Astrocyte (in vitro differentiated cells and primary cell): ENCODE measurements around the gene UROC1.

Experiments
- EZH2 ChIP-seq: IDR thresholded peaks from 2 replicates; pipeline ENCODE4 v1.6.1; 2012; ENCODE audit warnings: mild to moderate bottlenecking, low read length, inconsistent platforms; ENCODE audit not compliant: insufficient read depth
- TF ChIP-seq, protein P1 (sequence below): IDR thresholded peaks from 2 replicates; pipeline ENCODE4 v1.5.1; 2011; ENCODE audit warnings: low read depth, mild to moderate bottlenecking, inconsistent platforms, low read length, moderate library complexity; ENCODE audit not compliant: insufficient read depth

DNA sequence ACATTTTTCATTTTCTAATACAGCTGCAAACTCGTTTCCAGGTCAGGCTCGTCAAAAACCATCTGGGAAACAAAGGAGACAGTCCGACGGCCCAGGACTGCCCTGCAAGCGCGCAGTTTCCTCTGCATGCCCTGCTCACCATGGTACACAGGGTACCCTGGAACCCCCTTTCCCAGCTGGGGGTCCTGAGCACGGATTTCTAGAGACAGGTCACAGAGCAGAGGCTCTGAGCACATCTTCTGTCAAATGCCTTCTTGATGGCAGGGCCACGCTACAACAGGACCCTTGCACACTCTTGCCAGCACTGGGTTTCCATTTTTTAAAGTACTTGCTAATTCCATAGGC is 50.0 kb downstream of the UROC1 start:
- TF ChIP-seq, protein P1, sequence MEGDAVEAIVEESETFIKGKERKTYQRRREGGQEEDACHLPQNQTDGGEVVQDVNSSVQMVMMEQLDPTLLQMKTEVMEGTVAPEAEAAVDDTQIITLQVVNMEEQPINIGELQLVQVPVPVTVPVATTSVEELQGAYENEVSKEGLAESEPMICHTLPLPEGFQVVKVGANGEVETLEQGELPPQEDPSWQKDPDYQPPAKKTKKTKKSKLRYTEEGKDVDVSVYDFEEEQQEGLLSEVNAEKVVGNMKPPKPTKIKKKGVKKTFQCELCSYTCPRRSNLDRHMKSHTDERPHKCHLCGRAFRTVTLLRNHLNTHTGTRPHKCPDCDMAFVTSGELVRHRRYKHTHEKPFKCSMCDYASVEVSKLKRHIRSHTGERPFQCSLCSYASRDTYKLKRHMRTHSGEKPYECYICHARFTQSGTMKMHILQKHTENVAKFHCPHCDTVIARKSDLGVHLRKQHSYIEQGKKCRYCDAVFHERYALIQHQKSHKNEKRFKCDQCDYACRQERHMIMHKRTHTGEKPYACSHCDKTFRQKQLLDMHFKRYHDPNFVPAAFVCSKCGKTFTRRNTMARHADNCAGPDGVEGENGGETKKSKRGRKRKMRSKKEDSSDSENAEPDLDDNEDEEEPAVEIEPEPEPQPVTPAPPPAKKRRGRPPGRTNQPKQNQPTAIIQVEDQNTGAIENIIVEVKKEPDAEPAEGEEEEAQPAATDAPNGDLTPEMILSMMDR: no peak
- no peak for TF ChIP-seq EZH2
